GM12878 (cell line): ENCODE results near the gene IGF1R. TPM values are rescaled to one million over a fixed set of nuclear protein-coding genes. Genes with fewer than 3 reads are reported as not detected.

Source experiments
- DPF2 ChIP-seq: fragments of 450-650 bp; IDR thresholded peaks from 2 replicates; pipeline ENCODE4 v1.6.1; 2017; ENCODE audit warnings: mild to moderate bottlenecking
- E2F4 ChIP-seq: IDR thresholded peaks from 2 replicates; pipeline ENCODE4 v1.6.1; 2012; ENCODE audit warnings: low read depth, low read length, improper control_type of control experiment
- E2F8 ChIP-seq: fragments of 450-650 bp; IDR thresholded peaks from 2 replicates; pipeline ENCODE4 v1.6.1; 2018; ENCODE audit warnings: mild to moderate bottlenecking, low read depth, moderate library complexity; ENCODE audit not compliant: partially characterized antibody
- EP300 ChIP-seq, 2 experiments: fragments of 150-350 bp in 1 of 2; IDR thresholded peaks; 2 replicates each; pipeline ENCODE4 v1.6.1; 2011 to 2012; ENCODE audit warnings: low read depth in 2 of 2, low read length in 2 of 2, borderline replicate concordance in 1 of 2, improper control_type of control experiment in 1 of 2, inconsistent platforms in 1 of 2; ENCODE audit not compliant: control insufficient read depth in 1 of 2
- FOS ChIP-seq: IDR thresholded peaks from 3 replicates; pipeline ENCODE4 v1.6.1; 2011; ENCODE audit warnings: borderline replicate concordance; ENCODE audit not compliant: insufficient read length; ENCODE audit errors: extremely low read depth
- HDAC2 ChIP-seq: fragments of 200-600 bp; sonication (generic); IDR thresholded peaks from 2 replicates; pipeline ENCODE4 v1.6.1; 2017
- IRF4 ChIP-seq: IDR thresholded peaks from 2 replicates; pipeline ENCODE4 v1.6.1; 2011; ENCODE audit warnings: low read depth, low read length
- RBBP5 ChIP-seq: fragments of 200-600 bp; sonication (generic); conservative IDR thresholded peaks from 2 replicates; pipeline ENCODE4 v1.6.1; 2016
- ZNF207 ChIP-seq: fragments of 450-650 bp; IDR thresholded peaks from 2 replicates; pipeline ENCODE4 v1.6.1; 2014; ENCODE audit warnings: antibody characterized with exemption, mild to moderate bottlenecking, borderline replicate concordance
- ZNF217 ChIP-seq: fragments of 450-650 bp; IDR thresholded peaks from 2 replicates; pipeline ENCODE4 v1.6.1; 2017; ENCODE audit warnings: antibody characterized with exemption, mild to moderate bottlenecking
- ZZZ3 ChIP-seq: IDR thresholded peaks from 2 replicates; pipeline ENCODE4 v1.6.1; 2011; ENCODE audit warnings: low read depth; ENCODE audit not compliant: control insufficient read depth, insufficient read length
- polyA plus RNA-seq, 11 experiments: library from polyadenylated mRNA; depleted of rRNA in 4 of 11; unstranded in 6 of 11; stranded (reverse) in 5 of 11; fragments of >200 nt; fragmentation: Nextera tagmentation in 4 of 11; fragmentation: Illumina TruSeq in 1 of 11; extraction: Ambion mirVana in 4 of 11; extraction: Trizol in 1 of 11; gene quantifications; 1 replicate in 1 of 11; 2 replicates in 10 of 11; pipeline versions ENCODE4 v1.2.1 to v1.2.3, GENCODE V29; 2011 to 2016; ENCODE audit warnings: inconsistent platforms in 2 of 11, missing spikeins in 2 of 11, low read depth in 1 of 11
- total RNA-seq, 4 experiments: library from RNA; depleted of rRNA in 3 of 4; stranded (reverse); fragments of >200 nt in 3 of 4; fragmentation: Illumina TruSeq in 1 of 4; extraction: Trizol in 1 of 4; gene quantifications; 2 replicates each; pipeline versions ENCODE4 v1.2.1 to v1.2.3, GENCODE V29; 2013 to 2021

The IGF1R gene
- total and polyA plus RNA-seq, 10 of the 15 experiments (the other 5 are each of a cell fraction or from before 2014, with no cell fraction given) = 0.03 to 2.7 (median 0.66) TPM

GRCh38 chr15:98676586-98677270 lies 28.4 kb downstream of the IGF1R start (continued):
- TF ChIP-seq E2F8 (no peak), DPF2 (no peak), FOS (no peak), IRF4 (no peak), ZNF207 (no peak), EP300 (IDR thresholded peaks at IDR 0.05; ENCODE audit: borderline replicate concordance in 1 of 2, control insufficient read depth in 1 of 2, low read depth in 2 of 2, low read length in 2 of 2) (no peak), E2F4 (no peak), RBBP5 (no peak), HDAC2 (no peak), ZZZ3 (no peak), ZNF217 (no peak)
